Adipose tissue (tissue), 3 donors: ENCODE results near the gene CAPN5. TPM values are rescaled to one million over a fixed set of nuclear protein-coding genes. Genes with fewer than 3 reads are reported as not detected.

Experiments used
- H3K27ac ChIP-seq: one replicate; pipeline ENCODE4 v1.5.1; 2013; ENCODE audit warnings: low read depth, low read length
- WGBS, 3 donors: extraction: QIAGEN DNeasy Blood & Tissue Kit; methylation state at CpG; one replicate each; pipeline ENCODE4 v1.1.7; 2013; 5-methylcytosine and 5-hydroxymethylcytosine counted together
- polyA plus RNA-seq, 3 donors: library from polyadenylated mRNA; stranded (reverse); fragments of 200-250 nt; gene quantifications; one replicate each; pipeline ENCODE4 v1.2.3, GENCODE V29; 2013
- donor health status: healthy with polysubstance abuse.
- donor health status: Bipolar disorder and iron deficiency.
- donor health status: healthy.

The CAPN5 gene
- polyA plus RNA-seq, 3 donors, result 1.2 to 8.5 (median 4.0) TPM

- 92 to 95% (median 92%) methylated on average over 8 of the region's 8 CpGs for WGBS, 3 donors
These were observed 82.4 kb downstream of the CAPN5 start for GRCh38 chr11:77148963-77149715.

GRCh38 chr11:77149716-77150392 is 83.1 kb downstream of the CAPN5 start:
- no peak overlapping the region for H3K27ac ChIP-seq
- 87 to 94% (median 88%) methylated on average over 9 to 12 of the region's 12 CpGs for WGBS, 3 donors

More at GRCh38 chr11:77148963-77149715, 82.4 kb downstream of the CAPN5 start:
- H3K27ac ChIP-seq, result no peak overlapping the region

- WGBS, 3 donors, result 90 to 96% (median 92%) methylated on average over 10 of the region's 10 CpGs
- no peak overlapping the region for H3K27ac ChIP-seq
These were observed 84.1 kb downstream of the CAPN5 start for GRCh38 chr11:77150836-77151235.

- no peak overlapping the region for H3K27ac ChIP-seq
- WGBS, 3 donors, result 43 to 67% (median 66%) methylated on average over 10 to 11 of the region's 11 CpGs
These were observed 85.2 kb downstream of the CAPN5 start for GRCh38 chr11:77151804-77152509.

GRCh38 chr11:77152846-77153245 is 86.1 kb downstream of the CAPN5 start:
- no peak overlapping the region for H3K27ac ChIP-seq
- 62 to 86% (median 75%) methylated on average over 6 of the region's 6 CpGs for WGBS, 3 donors

- H3K27ac ChIP-seq, result no peak overlapping the region
- WGBS, 3 donors, result 86 to 91% (median 91%) methylated on average over 20 of the region's 20 CpGs
These were observed 86.8 kb downstream of the CAPN5 start for GRCh38 chr11:77153276-77154185.

GRCh38 chr11:77154381-77155081 is 87.8 kb downstream of the CAPN5 start:
- no peak overlapping the region for H3K27ac ChIP-seq
- WGBS, 3 donors, result 48 to 59% (median 49%) methylated on average over 7 to 10 of the region's 10 CpGs

GRCh38 chr11:77155082-77155475 is 88.3 kb downstream of the CAPN5 start:
- 86 to 94% (median 92%) methylated on average over 3 of the region's 4 CpGs for WGBS, 3 donors
- no peak overlapping the region for H3K27ac ChIP-seq

GRCh38 chr11:77155556-77156130 is 88.9 kb downstream of the CAPN5 start:
- whole genome bisulfite sequencing, 3 donors, result 88 to 92% (median 89%) methylated on average over 13 of the region's 13 CpGs
- H3K27ac ChIP-seq, result no peak overlapping the region

GRCh38 chr11:77156396-77157195 is 89.8 kb downstream of the CAPN5 start:
- WGBS, 3 donors, result 94 to 95% (median 94%) methylated on average over 25 to 26 of the region's 26 CpGs
- H3K27ac ChIP-seq, result no peak overlapping the region

GRCh38 chr11:77158041-77158695 is 91.4 kb downstream of the CAPN5 start:
- 92 to 93% (median 92%) methylated on average over 19 of the region's 19 CpGs for WGBS, 3 donors
- no peak overlapping the region for H3K27ac ChIP-seq

- WGBS, 3 donors, result 85 to 89% (median 88%) methylated on average over 4 of the region's 4 CpGs
- H3K27ac ChIP-seq, result no peak overlapping the region
These were observed 92.6 kb downstream of the CAPN5 start for GRCh38 chr11:77159219-77159936.

GRCh38 chr11:77159937-77160495 is 93.2 kb downstream of the CAPN5 start:
- WGBS, 3 donors, result 93 to 96% (median 95%) methylated on average over 20 of the region's 20 CpGs
- H3K27ac ChIP-seq, result no peak overlapping the region

GRCh38 chr11:77163271-77163670 is 96.5 kb downstream of the CAPN5 start:
- H3K27ac ChIP-seq, result no peak overlapping the region
- WGBS, 3 donors, result 78 to 94% (median 86%) methylated on average over 6 of the region's 6 CpGs

GRCh38 chr11:77165066-77165465 is 98.3 kb downstream of the CAPN5 start:
- 76 to 98% (median 96%) methylated on average over 4 to 5 of the region's 5 CpGs for WGBS, 3 donors

More at GRCh38 chr11:77165066-77165465, 98.3 kb downstream of the CAPN5 start:
- no peak overlapping the region for H3K27ac ChIP-seq
